HG03571 (cell line): ENCODE data around the gene HDAC9.

Experiments
- ATAC-seq: cut with Tn5 transposase; IDR thresholded peaks from one replicate; pipeline ENCODE4 v1.9.1; 2021; ENCODE audit not compliant: unreplicated experiment

Gene HDAC9

GRCh38 chr7:18873734-18874336 lies 378.3 kb downstream of the HDAC9 start:
- no peak for ATAC-seq

GRCh38 chr7:18874880-18875279 lies 379.3 kb downstream of the HDAC9 start:
- ATAC-seq: no peak

- no peak for ATAC-seq
Observed at GRCh38 chr7:18877874-18878273, 382.3 kb downstream of the HDAC9 start.

- no peak for ATAC-seq
Observed at GRCh38 chr7:18886832-18887231, 391.3 kb downstream of the HDAC9 start.

GRCh38 chr7:18889436-18889835 lies 393.9 kb downstream of the HDAC9 start:
- ATAC-seq: no peak

- ATAC-seq: no peak
Observed at GRCh38 chr7:18890134-18890533, 394.6 kb downstream of the HDAC9 start.

- ATAC-seq: no peak
Observed at GRCh38 chr7:18890885-18891621, 395.5 kb downstream of the HDAC9 start.

GRCh38 chr7:18893156-18893555 lies 397.6 kb downstream of the HDAC9 start:
- ATAC-seq: no peak

- ATAC-seq: no peak
Observed at GRCh38 chr7:18894155-18894554, 398.6 kb downstream of the HDAC9 start.

- no peak for ATAC-seq
Observed at GRCh38 chr7:18895456-18895855, 399.9 kb downstream of the HDAC9 start.

- ATAC-seq: no peak
Observed at GRCh38 chr7:18896343-18896975, 400.9 kb downstream of the HDAC9 start.

GRCh38 chr7:18900236-18900635 lies 404.7 kb downstream of the HDAC9 start:
- no peak for ATAC-seq

GRCh38 chr7:18900803-18901202 lies 405.3 kb downstream of the HDAC9 start:
- no peak for ATAC-seq

- ATAC-seq: no peak
Observed at GRCh38 chr7:18901351-18901750, 405.8 kb downstream of the HDAC9 start.

GRCh38 chr7:18901982-18902421 lies 406.5 kb downstream of the HDAC9 start:
- ATAC-seq: no peak

- no peak for ATAC-seq
Observed at GRCh38 chr7:18902892-18903291, 407.3 kb downstream of the HDAC9 start.

GRCh38 chr7:18903695-18904094 lies 408.1 kb downstream of the HDAC9 start:
- ATAC-seq: no peak

- ATAC-seq: no peak
Observed at GRCh38 chr7:18905316-18905943, 409.9 kb downstream of the HDAC9 start.

- ATAC-seq: no peak
Observed at GRCh38 chr7:18906901-18907300, 411.4 kb downstream of the HDAC9 start.

GRCh38 chr7:18913106-18913505 lies 417.6 kb downstream of the HDAC9 start:
- no peak for ATAC-seq

- no peak for ATAC-seq
Observed at GRCh38 chr7:18916826-18917225, 421.3 kb downstream of the HDAC9 start.

- ATAC-seq: no peak
Observed at GRCh38 chr7:18927134-18927533, 431.6 kb downstream of the HDAC9 start.
